ENCODE data around the gene POLH. TPM values are rescaled to one million over a fixed set of nuclear protein-coding genes. Genes with fewer than 3 reads are reported as not detected.
A peak's percentile ranks its signal among the peaks of the same experiment; 100 is the strongest.

POLH gene
- polyA plus RNA-seq, 1 of the 3 experiments (the other 2 are of a cell fraction): 11.5 TPM

- H3K4me2 ChIP-seq: no peak overlapping the region
- no peaks in the 10 kb centered on the region for H3K9me2 ChIP-seq
- 94% methylated on average over 4 of the region's 12 CpGs for WGBS (ENCODE audit: low lambda C conversion rate)
- H2AFZ ChIP-seq (ENCODE audit: low read depth): no peak overlapping the region
- H4K20me1 ChIP-seq (ENCODE audit: insufficient read depth): no peaks in the 10 kb centered on the region
- TF ChIP-seq FOXM1 (IDR thresholded peaks at IDR 0.05; ENCODE audit: low read depth) (no peak), RXRA (IDR thresholded peaks at IDR 0.05; ENCODE audit: borderline replicate concordance, low read depth) (no peak), POLR2AphosphoS5 (IDR thresholded peaks at IDR 0.05; ENCODE audit: low read depth, low read length) (0 out of 2 replicates have a peak, but pooled peaks have one; percentile 6), PBX3 (IDR thresholded peaks at IDR 0.05) (no peak), TCF12 (IDR thresholded peaks at IDR 0.05) (no peak), ELF1 (IDR thresholded peaks at IDR 0.05) (no peak), USF2 (IDR thresholded peaks at IDR 0.05; ENCODE audit: borderline replicate concordance, low read depth, low read length) (no peak)
- H3K27ac ChIP-seq (ENCODE audit: low read depth in 2 of 2, low read length in 1 of 2): no peak overlapping the region
- ChIA-PET POLR2A (interaction anchor here (2.6 kb wide), 1 partner anchor 8 kb away, joined by 15 read pairs; the partner anchor contains the start of gene GTPBP2), CTCF (interaction anchor here (1.0 to 6.4 kb wide), 4 partner anchors 13 to 148 kb away, joined by 3 to 39 read pairs (median 4); partner anchors contain the start of gene VEGFA)
- DNase-seq: no peak
- H3F3A ChIP-seq (replicated peaks; ENCODE audit: insufficient read depth): peaks cover 39% of the 10 kb centered on the region
- H3K79me2 ChIP-seq (ENCODE audit: insufficient read depth): peaks cover 15% of the 10 kb centered on the region
- H3K9me3 ChIP-seq: no peaks in the 10 kb centered on the region
- H3K9ac ChIP-seq: no peak overlapping the region
- H3K4me3 ChIP-seq (ENCODE audit: low read depth in 2 of 2, low read length in 1 of 2): no peak overlapping the region
- H3K36me3 ChIP-seq (replicated peaks in 1 of 2; ENCODE audit: control insufficient read depth in 1 of 2, insufficient read depth in 2 of 2, low read length in 1 of 2): peaks cover 64 to 68% of the 10 kb centered on the region in 2 experiments
- no peaks in the 10 kb centered on the region for H3K27me3 ChIP-seq (ENCODE audit: insufficient read depth)
- H3K4me1 ChIP-seq (ENCODE audit: control insufficient read depth in 1 of 2, insufficient read depth in 2 of 2, low read depth in 1 of 2, low read length in 1 of 2): peaks cover 0 to 3% of the 10 kb centered on the region in 2 experiments; a peak in 1 of 4 replicates
Observed at GRCh38 chr6:43621078-43621835, 45.3 kb downstream of the POLH start.

- H3K36me3 ChIP-seq (replicated peaks in 1 of 2; ENCODE audit: control insufficient read depth in 1 of 2, insufficient read depth in 2 of 2, low read length in 1 of 2): peaks cover 64 to 74% of the 10 kb centered on the region in 2 experiments
- H2AFZ ChIP-seq (ENCODE audit: low read depth): no peak overlapping the region
- H3F3A ChIP-seq (replicated peaks; ENCODE audit: insufficient read depth): peaks cover 39% of the 10 kb centered on the region
- H3K4me3 ChIP-seq (ENCODE audit: low read depth in 2 of 2, low read length in 1 of 2): no peak overlapping the region
- H3K9ac ChIP-seq: no peak overlapping the region
- 97% methylated on average over 9 of the region's 10 CpGs for WGBS (ENCODE audit: low lambda C conversion rate)
- H3K9me3 ChIP-seq: no peaks in the 10 kb centered on the region
- H3K9me2 ChIP-seq: no peaks in the 10 kb centered on the region
- TF ChIP-seq MEF2A (IDR thresholded peaks at IDR 0.05; ENCODE audit: borderline replicate concordance, low read depth) (no peak), FOSL2 (IDR thresholded peaks at IDR 0.05; ENCODE audit: borderline replicate concordance, low read depth) (no peak), USF2 (IDR thresholded peaks at IDR 0.05; ENCODE audit: borderline replicate concordance, low read depth, low read length) (no peak), MXI1 (IDR thresholded peaks at IDR 0.05; ENCODE audit: low read depth, low read length) (no peak), EP300 (IDR thresholded peaks at IDR 0.05; ENCODE audit: borderline replicate concordance in 1 of 2, low read depth in 1 of 2, low read length in 1 of 2) (no peak), IRF3 (IDR thresholded peaks at IDR 0.05; ENCODE audit: low read depth, low read length) (no peak), JUND (IDR thresholded peaks at IDR 0.05) (no peak)
- peaks cover 0 to 4% of the 10 kb centered on the region in 2 experiments; a peak in 1 of 4 replicates for H3K4me1 ChIP-seq (ENCODE audit: control insufficient read depth in 1 of 2, insufficient read depth in 2 of 2, low read depth in 1 of 2, low read length in 1 of 2)
- no peak overlapping the region for H3K27ac ChIP-seq (ENCODE audit: low read depth in 2 of 2, low read length in 1 of 2)
- peaks cover 20% of the 10 kb centered on the region for H3K79me2 ChIP-seq (ENCODE audit: insufficient read depth)
- ChIA-PET CTCF (interaction anchor here (1.0 to 6.4 kb wide), 2 partner anchors 13 to 148 kb away, joined by 4 to 39 read pairs; partner anchors contain the start of gene VEGFA), POLR2A (no interaction called here)
- no peak overlapping the region for H3K4me2 ChIP-seq
- no peaks in the 10 kb centered on the region for H3K27me3 ChIP-seq (ENCODE audit: insufficient read depth)
- no peak for DNase-seq
- no peaks in the 10 kb centered on the region for H4K20me1 ChIP-seq (ENCODE audit: insufficient read depth)
Observed at GRCh38 chr6:43621836-43622180, 45.8 kb downstream of the POLH start.

Data from SK-N-SH (cell line).